ENCODE measurements around the gene ZFYVE16.
"Not testable (repeated sequence)": the region's sequence is repeated elsewhere in the genome, so short reads cannot be mapped to it uniquely, and the experiment has no call there.

The ZFYVE16 gene

GRCh38 chr5:80487444-80487828, 79.6 kb downstream of the ZFYVE16 start:
- in situ Hi-C loops (cut with MboI; ENCODE audit: low sequenced_read_pairs): no loop called here

- in situ Hi-C loops (cut with MboI; ENCODE audit: low sequenced_read_pairs): no loop called here
Observed at GRCh38 chr5:80487829-80488721, 80.2 kb downstream of the ZFYVE16 start, which contains the start of gene FAM151B. FAM151B (plus strand) TSS chr5:80488100; CDS start chr5:80488124, 24 bp downstream.

DNA sequence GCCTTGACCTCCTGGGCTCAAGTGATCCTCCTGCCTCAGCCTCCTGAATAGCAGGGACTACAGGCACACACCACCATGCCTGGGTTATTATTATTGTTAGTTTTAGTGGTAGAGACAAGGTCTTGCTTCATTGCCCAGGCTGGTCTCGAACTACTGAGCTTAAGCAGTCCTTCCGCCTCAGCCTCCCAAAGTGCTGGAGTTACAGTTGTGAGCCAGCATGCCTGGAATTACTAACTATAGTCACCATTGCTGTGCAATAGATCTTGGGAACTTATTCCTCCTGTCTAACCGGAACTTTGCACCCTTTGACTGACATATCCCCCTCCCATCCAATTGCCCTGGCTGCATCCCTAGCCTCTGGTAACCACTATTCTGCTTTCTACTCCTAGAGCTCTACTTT, 83.4 kb downstream of the ZFYVE16 start:
- in situ Hi-C loops (cut with MboI; ENCODE audit: low sequenced_read_pairs): no loop called here

GRCh38 chr5:80492741-80493140, 84.9 kb downstream of the ZFYVE16 start:
- in situ Hi-C loops (cut with MboI; ENCODE audit: low sequenced_read_pairs): no loop called here

GRCh38 chr5:80493443-80493842, 85.6 kb downstream of the ZFYVE16 start:
- in situ Hi-C loops (cut with MboI; ENCODE audit: low sequenced_read_pairs): not testable (repeated sequence)

DNA sequence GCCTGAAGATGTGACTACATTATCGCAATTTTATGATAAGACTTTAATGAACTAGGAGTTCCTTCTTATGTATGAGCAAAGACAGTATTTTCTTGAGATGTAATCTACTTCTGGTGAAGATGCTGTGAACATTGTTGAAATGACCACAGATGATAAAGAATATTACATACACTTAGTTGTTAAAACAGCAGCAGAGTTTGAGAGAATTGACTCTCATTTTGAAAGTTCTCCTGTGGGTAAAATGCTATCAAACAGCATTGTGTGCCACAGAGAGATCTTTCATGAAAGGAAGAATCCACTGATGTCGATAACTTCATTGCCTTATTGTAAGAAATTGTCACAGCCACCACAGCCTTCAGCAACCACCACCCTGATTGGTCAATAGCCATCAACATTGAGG, 88.0 kb downstream of the ZFYVE16 start:
- in situ Hi-C loops (cut with MboI; ENCODE audit: low sequenced_read_pairs): no loop called here

- in situ Hi-C loops (cut with MboI; ENCODE audit: low sequenced_read_pairs): no loop called here
Observed at GRCh38 chr5:80502800-80503199, 94.9 kb downstream of the ZFYVE16 start.

GRCh38 chr5:80503641-80504040, 95.8 kb downstream of the ZFYVE16 start:
- in situ Hi-C loops (cut with MboI; ENCODE audit: low sequenced_read_pairs): no loop called here

DNA sequence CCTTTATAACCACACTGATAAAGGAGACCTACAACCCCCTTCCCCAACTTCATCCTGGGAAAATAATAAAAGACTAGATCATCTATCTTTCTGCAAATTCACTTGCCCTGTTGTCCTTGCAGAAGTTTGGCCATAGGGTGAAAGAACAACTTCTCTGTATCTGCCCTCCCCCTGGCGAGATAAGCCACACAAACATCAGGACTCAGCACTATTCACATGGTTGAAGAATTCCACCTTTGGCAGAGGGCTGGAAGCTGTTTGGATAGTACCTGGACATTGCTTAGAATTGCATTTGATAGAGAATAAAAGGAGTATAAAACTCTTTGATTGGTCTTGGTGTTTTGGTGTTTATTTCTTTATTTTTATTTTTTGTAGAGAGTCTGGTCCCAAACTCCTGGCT, 97.0 kb downstream of the ZFYVE16 start:
- in situ Hi-C loops (cut with MboI; ENCODE audit: low sequenced_read_pairs): no loop called here

GRCh38 chr5:80507663-80508062, 99.8 kb downstream of the ZFYVE16 start:
- in situ Hi-C loops (cut with MboI; ENCODE audit: low sequenced_read_pairs): no loop called here

DNA sequence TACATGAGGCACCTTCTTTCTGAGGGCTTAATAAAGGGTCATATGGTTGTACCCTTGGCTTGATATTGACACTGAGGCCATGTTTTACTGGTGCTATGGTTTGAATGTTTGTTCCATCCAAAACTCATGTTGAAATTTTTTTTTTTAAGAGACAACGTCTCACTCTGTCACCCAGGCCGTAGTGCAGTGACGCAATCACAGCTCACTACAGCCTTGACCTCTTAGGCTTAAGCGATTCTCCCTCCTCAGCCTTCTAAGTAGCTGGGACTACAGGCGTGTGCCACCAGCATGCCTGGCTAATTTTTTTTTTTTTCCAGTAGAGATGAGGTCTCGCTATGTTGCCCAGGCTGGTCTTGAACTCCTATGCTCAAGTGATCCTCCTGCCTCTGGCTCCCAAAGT, 101.0 kb downstream of the ZFYVE16 start:
- in situ Hi-C loops (cut with MboI; ENCODE audit: low sequenced_read_pairs): no loop called here

DNA sequence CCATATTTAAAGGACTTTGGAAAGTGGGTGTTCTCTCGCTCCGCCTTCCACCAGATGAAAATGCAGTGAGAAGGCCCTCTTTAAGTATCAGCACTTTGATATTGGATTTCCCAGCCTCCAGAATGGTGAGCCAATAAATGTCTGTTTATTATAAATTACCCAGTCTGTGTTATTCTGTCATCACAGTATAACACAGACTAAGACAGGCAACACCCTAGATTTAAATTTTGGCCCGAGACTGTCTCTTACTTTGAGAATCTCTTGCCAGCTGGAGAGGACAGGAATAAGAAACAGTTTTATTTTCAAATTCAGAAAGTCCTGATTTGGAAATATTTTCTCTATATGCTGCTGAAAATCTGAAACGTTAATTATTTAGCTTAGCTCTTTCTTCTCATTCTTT, 101.5 kb downstream of the ZFYVE16 start:
- in situ Hi-C loops (cut with MboI; ENCODE audit: low sequenced_read_pairs): no loop called here

GRCh38 chr5:80516826-80517225, 109.0 kb downstream of the ZFYVE16 start:
- in situ Hi-C loops (cut with MboI; ENCODE audit: low sequenced_read_pairs): no loop called here

All from hTERT RPE-1 (cell line).